IMR-90 (cell line): ENCODE results near the gene HDAC7. TPM values are rescaled to one million over a fixed set of nuclear protein-coding genes. Genes with fewer than 3 reads are reported as not detected.

Source experiments
- ATAC-seq: fragments of 200-7000 bp; cut with Tn5 transposase; 2 replicates; pipeline ENCODE4 v1.9.1; 2020; ENCODE audit warnings: low read depth, mild to moderate bottlenecking, moderate library complexity
- BruUV-seq: library from RNA; stranded (reverse); fragments of 400-500 nt; replicated peaks from 2 replicates; lab custom pipeline; 2021; lab: Mats Ljungman, UMichigan
- CTCF ChIA-PET: fragments of 300-600 bp; formaldehyde crosslinking; extraction: SDS; loops from one replicate; lab custom pipeline; 2021; ENCODE audit warnings: antibody characterized with exemption; lab: Yijun Ruan, JAX
- POLR2A ChIA-PET: fragments of 300-600 bp; sonication (Branson Sonifier 250); formaldehyde crosslinking; loops from one replicate; lab custom pipeline; 2022; ENCODE audit warnings: antibody characterized with exemption; ENCODE audit not compliant: unreplicated experiment; lab: Charles Lee
- DNase-seq: peaks from one replicate; pipeline ENCODE4 v3.0.0; 2013
- H2AFZ ChIP-seq: replicated peaks from 2 replicates; pipeline ENCODE3; 2013; ENCODE audit warnings: low read length, mild to moderate bottlenecking; ENCODE audit not compliant: poor library complexity
- H2AK5ac ChIP-seq: 2 replicates; pipeline ENCODE4 v1.6.1; 2013; ENCODE audit warnings: low read depth, low read length, inconsistent platforms
- H2AK9ac ChIP-seq: replicated peaks from 2 replicates; pipeline ENCODE3; 2013; ENCODE audit warnings: mild to moderate bottlenecking, low read depth, low read length, moderate library complexity; ENCODE audit not compliant: poor library complexity
- H2BK120ac ChIP-seq: 2 replicates; pipeline ENCODE4 v1.6.1; 2013; ENCODE audit warnings: low read depth, low read length, inconsistent platforms
- H2BK15ac ChIP-seq: 3 replicates; pipeline ENCODE4 v1.6.1; 2013; ENCODE audit warnings: low read depth, low read length, inconsistent platforms
- H2BK20ac ChIP-seq: 2 replicates; pipeline ENCODE4 v1.6.1; 2013; ENCODE audit warnings: low read depth, mild to moderate bottlenecking, inconsistent platforms, low read length, moderate library complexity
- H2BK5ac ChIP-seq: 2 replicates; pipeline ENCODE4 v1.6.1; 2013; ENCODE audit warnings: mild to moderate bottlenecking, low read depth, low read length, inconsistent platforms; ENCODE audit not compliant: poor library complexity, severe bottlenecking
- H3K14ac ChIP-seq: replicated peaks from 2 replicates; pipeline ENCODE4 v1.6.1; 2013; ENCODE audit warnings: low read depth, low read length, inconsistent platforms
- H3K18ac ChIP-seq: 2 replicates; pipeline ENCODE4 v1.6.1; 2013; ENCODE audit warnings: low read depth, low read length, control low read depth
- H3K23ac ChIP-seq: 2 replicates; pipeline ENCODE4 v1.6.1; 2013; ENCODE audit warnings: low read depth, low read length, inconsistent platforms
- H3K27ac ChIP-seq: 2 replicates; pipeline ENCODE4 v1.5.1; 2013; ENCODE audit warnings: mild to moderate bottlenecking, control low read depth, low read length; ENCODE audit not compliant: insufficient read depth
- H3K27me3 ChIP-seq: 2 replicates; pipeline ENCODE4 v1.6.1; 2013; ENCODE audit warnings: low read length; ENCODE audit not compliant: control insufficient read depth, insufficient read depth
- H3K36me3 ChIP-seq: 2 replicates; pipeline ENCODE4 v1.6.1; 2013; ENCODE audit warnings: low read length, mixed read lengths; ENCODE audit not compliant: control insufficient read depth, insufficient read depth
- H3K4ac ChIP-seq: 2 replicates; pipeline ENCODE4 v1.6.1; 2013; ENCODE audit warnings: low read depth, low read length, inconsistent platforms
- H3K4me1 ChIP-seq: 2 replicates; pipeline ENCODE4 v1.6.1; 2013; ENCODE audit warnings: low read length, mixed read lengths; ENCODE audit not compliant: control insufficient read depth, insufficient read depth
- H3K4me2 ChIP-seq: 2 replicates; pipeline ENCODE4 v1.6.1; 2013; ENCODE audit warnings: low read depth, mild to moderate bottlenecking, control low read depth, low read length, moderate library complexity
- H3K4me3 ChIP-seq: 2 replicates; pipeline ENCODE4 v1.5.1; 2013; ENCODE audit warnings: low read depth, mild to moderate bottlenecking, control low read depth, low read length, moderate library complexity; ENCODE audit not compliant: insufficient read depth
- H3K56ac ChIP-seq: 2 replicates; pipeline ENCODE4 v1.6.1; 2013; ENCODE audit warnings: low read length, inconsistent platforms; ENCODE audit not compliant: insufficient read depth; ENCODE audit errors: extremely low read depth
- H3K79me1 ChIP-seq, 2 experiments: 2 replicates each; pipeline ENCODE4 v1.6.1; 2013; ENCODE audit warnings: low read length in 2 of 2, inconsistent platforms in 1 of 2, low read depth in 1 of 2
- H3K9ac ChIP-seq: 2 replicates; pipeline ENCODE4 v1.6.1; 2013; ENCODE audit warnings: low read depth, low read length, control low read depth
- H3K9me1 ChIP-seq: 2 replicates; pipeline ENCODE4 v1.6.1; 2013; ENCODE audit warnings: low read length, inconsistent platforms; ENCODE audit not compliant: insufficient read depth
- H3K9me3 ChIP-seq: 2 replicates; pipeline ENCODE4 v1.6.1; 2013; ENCODE audit warnings: low read length; ENCODE audit not compliant: control insufficient read depth, insufficient read depth
- H4K20me1 ChIP-seq: 2 replicates; pipeline ENCODE4 v1.6.1; 2013; ENCODE audit warnings: low read length, inconsistent platforms; ENCODE audit not compliant: insufficient read depth
- H4K5ac ChIP-seq: 2 replicates; pipeline ENCODE4 v1.6.1; 2013; ENCODE audit warnings: mild to moderate bottlenecking, low read depth, low read length, control low read depth
- H4K8ac ChIP-seq, 2 experiments: 2 replicates each; pipeline ENCODE4 v1.6.1; 2013; ENCODE audit warnings: low read depth in 2 of 2, low read length in 2 of 2, control low read depth in 1 of 2, inconsistent platforms in 1 of 2
- H4K91ac ChIP-seq: 2 replicates; pipeline ENCODE4 v1.6.1; 2013; ENCODE audit warnings: low read depth, low read length, inconsistent platforms; ENCODE audit not compliant: insufficient read depth
- BHLHE40 ChIP-seq: fragments of 150-350 bp; IDR thresholded peaks from 2 replicates; pipeline ENCODE4 v1.6.1; 2016; ENCODE audit warnings: mild to moderate bottlenecking, low read depth, low read length
- CEBPB ChIP-seq: IDR thresholded peaks from 2 replicates; pipeline ENCODE4 v1.6.1; 2012; ENCODE audit warnings: low read depth, low read length, improper control_type of control experiment
- CHD1 ChIP-seq: IDR thresholded peaks from 2 replicates; pipeline ENCODE4 v1.6.1; 2012; ENCODE audit warnings: low read depth, low read length, improper control_type of control experiment
- FOS ChIP-seq: fragments of 150-350 bp; IDR thresholded peaks from 2 replicates; pipeline ENCODE4 v1.6.1; 2016; ENCODE audit warnings: low read depth, low read length
- MAFK ChIP-seq: IDR thresholded peaks from 2 replicates; pipeline ENCODE4 v1.6.1; 2012; ENCODE audit warnings: low read depth, low read length, improper control_type of control experiment
- MAZ ChIP-seq: IDR thresholded peaks from 2 replicates; pipeline ENCODE4 v1.6.1; 2012; ENCODE audit warnings: low read depth, mild to moderate bottlenecking, low read length, improper control_type of control experiment, moderate library complexity, borderline replicate concordance
- MXI1 ChIP-seq: IDR thresholded peaks from 2 replicates; pipeline ENCODE4 v1.6.1; 2012; ENCODE audit warnings: low read depth, mild to moderate bottlenecking, low read length, moderate library complexity, borderline replicate concordance
- NFE2L2 ChIP-seq: fragments of 150-350 bp; IDR thresholded peaks from 2 replicates; pipeline ENCODE4 v1.6.1; 2016; ENCODE audit warnings: low read depth, mild to moderate bottlenecking, low read length
- POLR2A ChIP-seq: IDR thresholded peaks from 2 replicates; pipeline ENCODE4 v1.6.1; 2012; ENCODE audit warnings: mild to moderate bottlenecking, low read depth, low read length
- RCOR1 ChIP-seq: IDR thresholded peaks from 2 replicates; pipeline ENCODE4 v1.6.1; 2012; ENCODE audit warnings: mild to moderate bottlenecking, low read length, improper control_type of control experiment; ENCODE audit not compliant: insufficient replicate concordance
- RFX5 ChIP-seq: IDR thresholded peaks from 2 replicates; pipeline ENCODE4 v1.8.0; 2012; ENCODE audit warnings: low read depth, mild to moderate bottlenecking, low read length, moderate library complexity
- WGBS, 2 experiments: methylation state at CpG; one replicate each; pipeline versions ENCODE4 v1.1.5 to v1.1.7; 2013; ENCODE audit warnings: missing lambda C conversion rate in 2 of 2; ENCODE audit not compliant: insufficient read length in 1 of 2; ENCODE audit errors: extremely low coverage in 2 of 2; 5-methylcytosine and 5-hydroxymethylcytosine counted together
- dilution Hi-C: fragments of 300-500 bp; cut with HindIII; formaldehyde crosslinking; loops from one replicate; pipeline ENCODE4 v1.14.3; 2018; ENCODE audit warnings: low sequenced_read_pairs; ENCODE audit not compliant: unreplicated experiment
- in situ Hi-C: fragments of 300-500 bp; cut with MboI; formaldehyde crosslinking; loops from 3 replicates; pipeline ENCODE4 v1.14.3; 2019; ENCODE audit warnings: low sequenced_read_pairs, inconsistent platforms, mixed read lengths
- intact Hi-C: fragments of 100-400 bp; cut with micrococcal nuclease; formaldehyde crosslinking; loops from 2 replicates; pipeline ENCODE4 v1.10.0; 2022
- polyA plus RNA-seq, 3 experiments: library from polyadenylated mRNA; depleted of rRNA; stranded (reverse); fragments of >200 nt; gene quantifications; 2 replicates each; pipeline ENCODE4 v1.2.3, GENCODE V29; 2012; ENCODE audit warnings: low replicate concordance in 1 of 3
- total RNA-seq: library from RNA; depleted of rRNA; stranded (reverse); fragments of >200 nt; gene quantifications from 2 replicates; pipeline ENCODE4 v1.2.3, GENCODE V29; 2012
- TF ChIP-seq, protein P1 (sequence below): conservative IDR thresholded peaks from 2 replicates; pipeline ENCODE4 v1.5.1; 2012; ENCODE audit warnings: mild to moderate bottlenecking, low read depth, low read length, improper control_type of control experiment
- TF ChIP-seq, protein P2 (sequence below): fragments of 150-350 bp; IDR thresholded peaks from 2 replicates; pipeline ENCODE4 v1.6.1; 2017; ENCODE audit warnings: mild to moderate bottlenecking, antibody characterized with exemption, low read length, low read depth

HDAC7 gene
- total and polyA plus RNA-seq, 2 of the 4 experiments (the other 2 are of a cell fraction) = 10.4 to 64.7 TPM

DNA sequence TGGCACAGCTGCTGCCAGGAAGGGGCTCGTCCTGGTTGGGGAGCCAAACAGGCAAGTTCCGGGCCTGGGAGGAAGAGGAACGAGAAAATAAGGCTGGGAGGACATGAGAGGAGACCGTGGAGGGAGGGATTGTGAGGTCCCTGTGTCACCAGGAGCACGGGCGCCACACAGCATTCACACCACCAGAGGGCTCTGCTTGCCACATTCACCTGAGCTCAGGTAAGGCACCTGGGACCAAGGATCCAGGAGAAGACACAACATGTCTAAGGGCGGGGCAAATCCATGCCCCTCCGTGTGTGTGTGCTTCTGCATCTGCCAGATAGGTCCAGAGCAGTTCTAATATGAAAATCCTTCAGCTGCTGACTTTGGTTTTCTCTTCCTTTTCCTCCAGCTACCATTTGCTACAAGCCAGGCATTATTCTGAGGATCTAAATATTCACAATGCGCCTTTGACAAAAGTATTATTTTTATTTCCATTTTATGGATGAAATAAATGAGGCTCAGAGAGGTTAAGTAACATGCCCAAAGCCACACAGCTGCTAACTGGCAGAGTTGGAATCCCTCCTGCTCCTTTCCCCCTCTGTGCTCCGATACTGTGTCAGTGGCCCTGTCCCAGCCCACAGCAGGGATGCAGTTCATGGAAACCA lies 75.6 kb downstream of the HDAC7 start:
- POLR2A ChIA-PET = no interaction called here
- H3K14ac ChIP-seq = no peak overlapping the region
- dilution Hi-C loops = no loop called here

More for the DNA sequence above, 75.6 kb downstream of the HDAC7 start:
- Histone ChIP-seq H3K27me3 (peaks cover 32% of the 10 kb centered on the region), H4K5ac (no peak overlapping the region), H3K36me3 (no peaks in the 10 kb centered on the region), H3K79me1 (no peaks in the 10 kb centered on the region), H3K4me3 (no peak overlapping the region), H3K4me2 (no peak overlapping the region), H2BK120ac (no peak overlapping the region), H3K4ac (no peak overlapping the region), H3K4me1 (peaks cover 2% of the 10 kb centered on the region; the same call in 1 of the 2 replicates), H3K56ac (no peak overlapping the region), H2AFZ (no peak overlapping the region), H4K20me1 (no peaks in the 10 kb centered on the region), H2AK9ac (no peak overlapping the region), H2BK5ac (no peak overlapping the region), H2BK15ac (no peak overlapping the region), H3K23ac (no peak overlapping the region), H3K18ac (no peak overlapping the region), H2BK20ac (no peak overlapping the region), H2AK5ac (no peak overlapping the region), H3K9ac (no peak overlapping the region), H4K91ac (no peak overlapping the region), H3K27ac (no peak overlapping the region), H4K8ac (no peak overlapping the region), H3K9me3 (no peaks in the 10 kb centered on the region), H3K9me1 (no peaks in the 10 kb centered on the region)
- CTCF ChIA-PET = interaction anchor here (2.2 to 2.4 kb wide), 2 partner anchors 14 to 94 kb away, joined by 11 to 12 read pairs; partner anchors contain the start of gene RAPGEF3
- no peak for TF ChIP-seq POLR2A
- no peak for TF ChIP-seq FOS
- TF ChIP-seq MAZ = no peak
- no peak for TF ChIP-seq MAFK
- TF ChIP-seq RCOR1 = no peak
- no peak for TF ChIP-seq MXI1
- TF ChIP-seq RFX5 = no peak
- TF ChIP-seq CHD1 = no peak
- TF ChIP-seq, protein P1, sequence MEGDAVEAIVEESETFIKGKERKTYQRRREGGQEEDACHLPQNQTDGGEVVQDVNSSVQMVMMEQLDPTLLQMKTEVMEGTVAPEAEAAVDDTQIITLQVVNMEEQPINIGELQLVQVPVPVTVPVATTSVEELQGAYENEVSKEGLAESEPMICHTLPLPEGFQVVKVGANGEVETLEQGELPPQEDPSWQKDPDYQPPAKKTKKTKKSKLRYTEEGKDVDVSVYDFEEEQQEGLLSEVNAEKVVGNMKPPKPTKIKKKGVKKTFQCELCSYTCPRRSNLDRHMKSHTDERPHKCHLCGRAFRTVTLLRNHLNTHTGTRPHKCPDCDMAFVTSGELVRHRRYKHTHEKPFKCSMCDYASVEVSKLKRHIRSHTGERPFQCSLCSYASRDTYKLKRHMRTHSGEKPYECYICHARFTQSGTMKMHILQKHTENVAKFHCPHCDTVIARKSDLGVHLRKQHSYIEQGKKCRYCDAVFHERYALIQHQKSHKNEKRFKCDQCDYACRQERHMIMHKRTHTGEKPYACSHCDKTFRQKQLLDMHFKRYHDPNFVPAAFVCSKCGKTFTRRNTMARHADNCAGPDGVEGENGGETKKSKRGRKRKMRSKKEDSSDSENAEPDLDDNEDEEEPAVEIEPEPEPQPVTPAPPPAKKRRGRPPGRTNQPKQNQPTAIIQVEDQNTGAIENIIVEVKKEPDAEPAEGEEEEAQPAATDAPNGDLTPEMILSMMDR = no peak; the same call in 1 of the 2 replicates
- TF ChIP-seq, protein P2, sequence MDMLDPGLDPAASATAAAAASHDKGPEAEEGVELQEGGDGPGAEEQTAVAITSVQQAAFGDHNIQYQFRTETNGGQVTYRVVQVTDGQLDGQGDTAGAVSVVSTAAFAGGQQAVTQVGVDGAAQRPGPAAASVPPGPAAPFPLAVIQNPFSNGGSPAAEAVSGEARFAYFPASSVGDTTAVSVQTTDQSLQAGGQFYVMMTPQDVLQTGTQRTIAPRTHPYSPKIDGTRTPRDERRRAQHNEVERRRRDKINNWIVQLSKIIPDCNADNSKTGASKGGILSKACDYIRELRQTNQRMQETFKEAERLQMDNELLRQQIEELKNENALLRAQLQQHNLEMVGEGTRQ = no peak
- no peak for TF ChIP-seq BHLHE40
- TF ChIP-seq CEBPB = no peak
- no peak for TF ChIP-seq NFE2L2
- no CpG with 5 or more reads among the region's 10 CpGs for WGBS, 2 experiments
- intact Hi-C loops (no loop called here), in situ Hi-C loops (loop anchor here (10.0 kb wide), 1 partner anchor 91 kb away; no protein-coding TSS in a partner anchor)
- ATAC-seq (no peak), DNase-seq (no peak)
- BruUV-seq = no TSS peak
